NCI-H1930 (cell line): ENCODE measurements around the gene BCL10.

ENCODE experiments used
- DNase-seq, 2 experiments: peaks; one replicate each; lab custom pipeline; 2025; lab: John Stamatoyannopoulos, UW

BCL10 gene

GRCh38 chr1:85276215-85276977 lies at the start of gene BCL10:
Gene BCL10 (minus strand): TSS chr1:85276632. CDS start chr1:85276352, 280 bp downstream.
- DNase-seq: peak; percentile 92 to 96

GRCh38 chr1:85325920-85326319 lies 49.5 kb upstream of the BCL10 start:
- DNase-seq: no peak

- DNase-seq: no peak
Observed at GRCh38 chr1:85323770-85324169, 47.3 kb upstream of the BCL10 start.

GRCh38 chr1:85322655-85323054 lies 46.2 kb upstream of the BCL10 start:
- no peak for DNase-seq

GRCh38 chr1:85321237-85321964 lies 45.0 kb upstream of the BCL10 start:
- DNase-seq: no peak

GRCh38 chr1:85320371-85321131 lies 44.1 kb upstream of the BCL10 start:
- DNase-seq: no peak

GRCh38 chr1:85319931-85320330 lies 43.5 kb upstream of the BCL10 start:
- no peak for DNase-seq

- no peak for DNase-seq
Observed at GRCh38 chr1:85319491-85319890, 43.1 kb upstream of the BCL10 start.

GRCh38 chr1:85318217-85318616 lies 41.8 kb upstream of the BCL10 start:
- no peak for DNase-seq

GRCh38 chr1:85317560-85317959 lies 41.1 kb upstream of the BCL10 start:
- DNase-seq: no peak

- DNase-seq: no peak
Observed at GRCh38 chr1:85316321-85316720, 39.9 kb upstream of the BCL10 start.

GRCh38 chr1:85315789-85316188 lies 39.4 kb upstream of the BCL10 start:
- DNase-seq: no peak

- DNase-seq: no peak
Observed at GRCh38 chr1:85314726-85315125, 38.3 kb upstream of the BCL10 start.

GRCh38 chr1:85313888-85314696 lies 37.7 kb upstream of the BCL10 start:
- DNase-seq: no peak

- DNase-seq: no peak
Observed at GRCh38 chr1:85311818-85312217, 35.4 kb upstream of the BCL10 start.

GRCh38 chr1:85308833-85309350 lies 32.5 kb upstream of the BCL10 start:
- DNase-seq: no peak

GRCh38 chr1:85307987-85308832 lies 31.8 kb upstream of the BCL10 start:
- DNase-seq: peak; percentile 63 to 75

GRCh38 chr1:85306236-85306635 lies 29.8 kb upstream of the BCL10 start:
- DNase-seq: no peak

- no peak for DNase-seq
Observed at GRCh38 chr1:85303440-85304162, 27.2 kb upstream of the BCL10 start.

GRCh38 chr1:85300140-85300539 lies 23.7 kb upstream of the BCL10 start:
- DNase-seq: no peak
